DND-41 (cell line): Measurements from ENCODE around the gene LMLN.

Experiments used
- CTCF ChIP-seq: IDR thresholded peaks from 2 replicates; pipeline ENCODE4 v1.5.1; 2012; ENCODE audit warnings: borderline replicate concordance, low read length, moderate library complexity, mild to moderate bottlenecking; ENCODE audit not compliant: poor library complexity, severe bottlenecking; ENCODE audit errors: extremely low read depth
- EZH2 ChIP-seq: IDR thresholded peaks from 3 replicates; pipeline ENCODE4 v1.6.1; 2012; ENCODE audit warnings: borderline replicate concordance, low read depth, mild to moderate bottlenecking, moderate library complexity, low read length, inconsistent platforms; ENCODE audit not compliant: severe bottlenecking

GRCh38 chr3:197983076-197983475 lies 23.1 kb downstream of the LMLN start:
- TF ChIP-seq CTCF (no peak), EZH2 (no peak)
